ENCODE measurements around the gene RNU5D-1.

DNA sequence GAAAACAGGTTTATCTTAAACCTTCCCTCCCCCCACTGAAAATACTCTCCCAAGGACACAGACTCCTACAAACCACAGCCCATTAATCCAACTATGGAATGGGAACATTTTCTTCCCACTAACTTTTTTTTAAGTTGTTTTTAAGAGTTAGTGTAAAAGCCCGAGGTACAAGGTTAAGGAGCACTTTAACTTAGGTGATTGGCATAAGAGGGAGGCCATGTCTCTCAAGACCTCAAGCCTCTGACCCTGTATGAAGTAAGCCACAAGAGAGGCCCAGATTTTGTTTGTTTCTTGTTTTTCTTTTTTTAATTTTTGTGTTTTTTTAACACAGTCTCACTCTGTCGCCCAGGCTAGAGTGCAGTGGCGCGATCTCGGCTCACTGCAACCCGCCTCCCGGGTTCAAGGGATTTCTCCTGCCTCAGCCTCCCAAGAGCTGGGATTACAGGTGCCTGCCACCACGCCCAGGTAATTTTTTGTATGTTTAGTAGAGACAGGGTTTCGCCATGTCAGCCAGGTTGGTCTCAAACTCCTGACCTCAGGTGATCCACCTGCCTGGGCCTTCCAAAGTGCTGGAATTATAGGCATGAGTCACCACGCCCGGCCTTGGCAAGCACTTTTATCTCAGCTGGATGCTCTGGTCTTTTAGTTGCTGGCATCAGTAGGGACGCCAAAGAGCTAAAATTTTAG is 42.1 kb downstream of the RNU5D-1 start:
- TF ChIP-seq POLR2A (IDR thresholded peaks at IDR 0.05; ENCODE audit: low read depth, low read length): no peak
- TF ChIP-seq POLR2AphosphoS5 (IDR thresholded peaks at IDR 0.05; ENCODE audit: low read depth, low read length): no peak
